GM23338 (cell line): ENCODE data around the gene C16orf87. TPM values are rescaled to one million over a fixed set of nuclear protein-coding genes. Genes with fewer than 3 reads are reported as not detected.

Experiments
- ATAC-seq: fragments of 200-7000 bp; cut with Tn5 transposase; 3 replicates; pipeline ENCODE4 v1.9.1; 2020
- DNase-seq: peaks from one replicate; pipeline ENCODE4 v3.0.0-alpha.2; 2015; ENCODE audit warnings: low spot score
- H2AFZ ChIP-seq: fragments of 200-600 bp; sonication (generic); 2 replicates; pipeline ENCODE4 v1.8.0; 2016; ENCODE audit warnings: antibody characterized with exemption, mild to moderate bottlenecking, moderate library complexity
- H3F3A ChIP-seq: fragments of 200-600 bp; sonication (generic); replicated peaks from 2 replicates; pipeline ENCODE4 v1.8.0; 2017; ENCODE audit warnings: antibody characterized with exemption, mixed run types, low read depth
- H3K27ac ChIP-seq: fragments of 200-600 bp; sonication (generic); 2 replicates; pipeline ENCODE4 v1.6.1; 2016; ENCODE audit warnings: low read depth
- H3K27me3 ChIP-seq: fragments of 200-600 bp; sonication (generic); 2 replicates; pipeline ENCODE4 v1.8.0; 2016; ENCODE audit warnings: mild to moderate bottlenecking, mixed run types, moderate library complexity; ENCODE audit not compliant: insufficient read depth
- H3K36me3 ChIP-seq: fragments of 200-600 bp; sonication (generic); 2 replicates; pipeline ENCODE4 v1.8.0; 2016; ENCODE audit warnings: mild to moderate bottlenecking; ENCODE audit not compliant: insufficient read depth
- H3K4me1 ChIP-seq: fragments of 200-600 bp; sonication (generic); 2 replicates; pipeline ENCODE4 v1.8.0; 2016; ENCODE audit warnings: mild to moderate bottlenecking, moderate library complexity; ENCODE audit not compliant: insufficient read depth
- H3K4me2 ChIP-seq: fragments of 200-600 bp; sonication (generic); 2 replicates; pipeline ENCODE4 v1.7.1; 2017; ENCODE audit warnings: mixed run types
- H3K4me3 ChIP-seq: fragments of 200-600 bp; sonication (generic); 2 replicates; pipeline ENCODE4 v1.6.1; 2016; ENCODE audit warnings: mixed run types
- H3K79me2 ChIP-seq: fragments of 200-600 bp; sonication (generic); replicated peaks from 2 replicates; pipeline ENCODE4 v1.8.0; 2017; ENCODE audit warnings: mild to moderate bottlenecking; ENCODE audit not compliant: insufficient read depth
- H3K9me2 ChIP-seq: fragments of 200-600 bp; sonication (generic); 2 replicates; pipeline ENCODE4 v1.8.0; 2017; ENCODE audit not compliant: insufficient read depth
- H4K20me1 ChIP-seq: fragments of 200-600 bp; sonication (generic); replicated peaks from 2 replicates; pipeline ENCODE4 v1.8.0; 2017; ENCODE audit warnings: mild to moderate bottlenecking; ENCODE audit not compliant: insufficient read depth
- H3K27ac Mint-ChIP-seq: 2 replicates; pipeline ENCODE4 v1.8.0; 2020; ENCODE audit warnings: inconsistent platforms, mild to moderate bottlenecking, moderate library complexity, mixed read lengths
- H3K27me3 Mint-ChIP-seq: 3 replicates; pipeline ENCODE4 v1.8.0; 2022; ENCODE audit warnings: low read depth, mild to moderate bottlenecking, moderate library complexity, mixed read lengths, inconsistent platforms; ENCODE audit not compliant: insufficient read depth, poor library complexity
- H3K36me3 Mint-ChIP-seq: 3 replicates; pipeline ENCODE4 v1.8.0; 2021; ENCODE audit warnings: low read depth, mild to moderate bottlenecking, inconsistent platforms, moderate library complexity, mixed read lengths
- H3K4me1 Mint-ChIP-seq: 3 replicates; pipeline ENCODE4 v1.8.0; 2020; ENCODE audit warnings: mild to moderate bottlenecking, inconsistent platforms, mixed read lengths
- H3K4me3 Mint-ChIP-seq: 3 replicates; pipeline ENCODE4 v1.8.0; 2021; ENCODE audit warnings: moderate library complexity, mild to moderate bottlenecking, inconsistent platforms, mixed read lengths
- H3K9me3 Mint-ChIP-seq: 3 replicates; pipeline ENCODE4 v1.8.0; 2020; ENCODE audit warnings: moderate library complexity, mild to moderate bottlenecking, inconsistent platforms, mixed read lengths
- ETS1 ChIP-seq: IDR thresholded peaks from 2 replicates; pipeline ENCODE4 v1.6.1; 2016; ENCODE audit warnings: antibody characterized with exemption
- EZH2 ChIP-seq: fragments of 200-600 bp; sonication (generic); IDR thresholded peaks from one replicate; pipeline ENCODE4 v1.8.0; 2017; ENCODE audit warnings: antibody characterized with exemption, mild to moderate bottlenecking, low read depth; ENCODE audit not compliant: unreplicated experiment
- ZNF331 ChIP-seq: fragments of 250-450 bp; sonication (Bioruptor Pico); IDR thresholded peaks from 2 replicates; pipeline ENCODE4 v1.5.0; 2020; ENCODE audit warnings: low read depth, mild to moderate bottlenecking, moderate library complexity
- ZNF462 ChIP-seq: fragments of 250-450 bp; sonication (Bioruptor Pico); IDR thresholded peaks from 2 replicates; pipeline ENCODE4 v1.5.0; 2020; ENCODE audit warnings: mild to moderate bottlenecking, moderate library complexity
- polyA plus RNA-seq: library from polyadenylated mRNA; unstranded; fragments of >200 nt; fragmentation: Nextera tagmentation; extraction: Ambion mirVana; gene quantifications from 2 replicates; pipeline ENCODE4 v1.2.1, GENCODE V29; 2016
- total RNA-seq: library from RNA; depleted of rRNA; stranded (reverse); fragments of >200 nt; shearing (Covaris generic); gene quantifications from 2 replicates; pipeline ENCODE4 v1.2.3, GENCODE V29; 2014
- TF ChIP-seq, protein P1 (sequence below): IDR thresholded peaks from one replicate; pipeline ENCODE4 v1.6.1; 2018; ENCODE audit warnings: antibody characterized with exemption; ENCODE audit not compliant: unreplicated experiment

Gene C16orf87
- total and polyA plus RNA-seq, 2 experiments from 2014 or later, result 23.4 to 46.0 TPM

GRCh38 chr16:46839986-46840443, 9.0 kb upstream of the C16orf87 start (continued):
- no peak for TF ChIP-seq ZNF462 (CRISPR knock-in tag)

DNA sequence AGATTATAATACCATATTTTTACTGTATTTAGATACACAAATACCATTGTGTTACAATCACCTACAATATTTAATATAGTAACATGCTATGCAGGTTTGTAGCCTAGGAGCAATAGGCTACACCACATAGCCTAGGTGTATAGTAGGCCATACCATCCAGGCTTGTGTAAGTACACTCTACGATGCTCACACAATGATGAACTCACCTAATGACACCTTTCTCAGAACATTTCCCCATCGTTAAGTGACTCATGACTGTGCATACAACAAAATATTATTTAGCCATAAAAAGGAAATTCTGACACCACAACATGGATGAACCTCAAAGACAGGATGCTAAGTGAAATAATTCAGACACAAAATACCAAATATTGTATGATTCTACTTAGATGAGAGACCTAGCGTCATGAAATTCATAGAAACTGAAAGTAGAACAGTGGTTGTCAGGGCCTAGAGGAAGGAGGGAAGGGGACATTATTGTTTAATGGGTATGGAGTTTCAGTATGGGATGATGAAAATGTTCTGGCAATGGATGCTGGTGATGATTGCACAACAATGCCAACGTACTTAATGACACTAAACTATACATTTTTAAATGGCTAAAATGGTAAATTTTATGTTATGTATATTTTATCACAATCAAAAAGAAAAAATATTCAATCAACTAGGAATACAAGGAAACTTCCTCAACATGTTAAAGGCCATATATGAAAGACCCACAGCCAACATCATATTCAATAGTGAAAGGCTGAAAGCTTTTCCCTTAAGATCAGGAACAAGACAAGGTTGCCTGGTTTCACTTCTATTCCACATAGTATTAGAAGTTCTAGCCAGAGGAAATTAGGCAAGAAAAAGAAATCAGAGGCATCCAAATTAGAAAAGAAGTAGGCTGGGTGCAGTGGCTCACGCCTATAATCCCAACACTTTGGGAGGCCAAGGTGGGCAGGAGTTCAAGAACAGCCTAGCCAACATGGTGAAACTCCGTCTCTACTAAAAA, 5.9 kb upstream of the C16orf87 start:
- H3F3A ChIP-seq, result 0 out of 2 replicates have a peak, but pooled peaks cover 4% of the 10 kb centered on the region
- H4K20me1 ChIP-seq, result no peaks in the 10 kb centered on the region
- TF ChIP-seq ZNF331 (CRISPR knock-in tag), result no peak
- no peak for TF ChIP-seq EZH2
- TF ChIP-seq, protein P1, sequence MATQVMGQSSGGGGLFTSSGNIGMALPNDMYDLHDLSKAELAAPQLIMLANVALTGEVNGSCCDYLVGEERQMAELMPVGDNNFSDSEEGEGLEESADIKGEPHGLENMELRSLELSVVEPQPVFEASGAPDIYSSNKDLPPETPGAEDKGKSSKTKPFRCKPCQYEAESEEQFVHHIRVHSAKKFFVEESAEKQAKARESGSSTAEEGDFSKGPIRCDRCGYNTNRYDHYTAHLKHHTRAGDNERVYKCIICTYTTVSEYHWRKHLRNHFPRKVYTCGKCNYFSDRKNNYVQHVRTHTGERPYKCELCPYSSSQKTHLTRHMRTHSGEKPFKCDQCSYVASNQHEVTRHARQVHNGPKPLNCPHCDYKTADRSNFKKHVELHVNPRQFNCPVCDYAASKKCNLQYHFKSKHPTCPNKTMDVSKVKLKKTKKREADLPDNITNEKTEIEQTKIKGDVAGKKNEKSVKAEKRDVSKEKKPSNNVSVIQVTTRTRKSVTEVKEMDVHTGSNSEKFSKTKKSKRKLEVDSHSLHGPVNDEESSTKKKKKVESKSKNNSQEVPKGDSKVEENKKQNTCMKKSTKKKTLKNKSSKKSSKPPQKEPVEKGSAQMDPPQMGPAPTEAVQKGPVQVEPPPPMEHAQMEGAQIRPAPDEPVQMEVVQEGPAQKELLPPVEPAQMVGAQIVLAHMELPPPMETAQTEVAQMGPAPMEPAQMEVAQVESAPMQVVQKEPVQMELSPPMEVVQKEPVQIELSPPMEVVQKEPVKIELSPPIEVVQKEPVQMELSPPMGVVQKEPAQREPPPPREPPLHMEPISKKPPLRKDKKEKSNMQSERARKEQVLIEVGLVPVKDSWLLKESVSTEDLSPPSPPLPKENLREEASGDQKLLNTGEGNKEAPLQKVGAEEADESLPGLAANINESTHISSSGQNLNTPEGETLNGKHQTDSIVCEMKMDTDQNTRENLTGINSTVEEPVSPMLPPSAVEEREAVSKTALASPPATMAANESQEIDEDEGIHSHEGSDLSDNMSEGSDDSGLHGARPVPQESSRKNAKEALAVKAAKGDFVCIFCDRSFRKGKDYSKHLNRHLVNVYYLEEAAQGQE, result no peak
- no peak for TF ChIP-seq ETS1
- H3K4me1 ChIP-seq, result no peaks in the 10 kb centered on the region
- no peak overlapping the region for H3K4me3 ChIP-seq
- Mint-ChIP-seq H3K27ac (no peak overlapping the region), H3K36me3 (no peaks in the 10 kb centered on the region), H3K27me3 (peaks cover 4% of the 10 kb centered on the region), H3K4me1 (no peaks in the 10 kb centered on the region), H3K9me3 (peaks cover under 1% of the 10 kb centered on the region; the same call in 1 of the 3 replicates), H3K4me3 (no peak overlapping the region)
- H3K4me2 ChIP-seq, result no peak overlapping the region
- H3K27me3 ChIP-seq, result no peaks in the 10 kb centered on the region
- no peaks in the 10 kb centered on the region for H3K36me3 ChIP-seq
- H3K79me2 ChIP-seq, result no peaks in the 10 kb centered on the region
- no peak overlapping the region for H2AFZ ChIP-seq
- no peak overlapping the region for H3K27ac ChIP-seq
- H3K9me2 ChIP-seq, result no peaks in the 10 kb centered on the region
- no peak for ATAC-seq
- no peak for DNase-seq
